ENCODE measurements around the gene IGSF21.

- TF ChIP-seq CTCF (IDR thresholded peaks at IDR 0.05) (no peak), POLR2A (IDR thresholded peaks at IDR 0.05) (no peak)
Measured at GRCh38 chr1:18404460-18404859, 296.9 kb downstream of the IGSF21 start.
